ENCODE results near the gene HMGN3.

DNA sequence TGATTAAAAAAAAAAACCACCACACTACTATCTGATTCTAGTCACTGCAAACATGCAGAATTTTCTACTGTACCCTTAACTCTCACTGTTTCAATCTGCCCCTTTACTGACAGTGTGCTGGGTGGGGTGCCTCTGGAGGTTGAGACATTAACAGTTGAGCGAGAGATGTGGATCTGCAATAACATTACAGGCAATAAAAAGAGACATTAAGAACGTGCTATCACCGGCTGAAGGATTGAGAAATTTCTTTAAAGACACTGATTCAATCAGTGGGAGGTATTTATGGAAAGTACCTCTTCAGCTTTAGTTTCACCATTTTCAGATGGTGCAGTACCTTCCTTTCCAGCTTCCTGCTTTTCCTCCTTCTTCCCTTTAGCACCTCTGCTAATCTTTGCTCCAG, 32.5 kb downstream of the HMGN3 start:
- TF ChIP-seq, protein P1, sequence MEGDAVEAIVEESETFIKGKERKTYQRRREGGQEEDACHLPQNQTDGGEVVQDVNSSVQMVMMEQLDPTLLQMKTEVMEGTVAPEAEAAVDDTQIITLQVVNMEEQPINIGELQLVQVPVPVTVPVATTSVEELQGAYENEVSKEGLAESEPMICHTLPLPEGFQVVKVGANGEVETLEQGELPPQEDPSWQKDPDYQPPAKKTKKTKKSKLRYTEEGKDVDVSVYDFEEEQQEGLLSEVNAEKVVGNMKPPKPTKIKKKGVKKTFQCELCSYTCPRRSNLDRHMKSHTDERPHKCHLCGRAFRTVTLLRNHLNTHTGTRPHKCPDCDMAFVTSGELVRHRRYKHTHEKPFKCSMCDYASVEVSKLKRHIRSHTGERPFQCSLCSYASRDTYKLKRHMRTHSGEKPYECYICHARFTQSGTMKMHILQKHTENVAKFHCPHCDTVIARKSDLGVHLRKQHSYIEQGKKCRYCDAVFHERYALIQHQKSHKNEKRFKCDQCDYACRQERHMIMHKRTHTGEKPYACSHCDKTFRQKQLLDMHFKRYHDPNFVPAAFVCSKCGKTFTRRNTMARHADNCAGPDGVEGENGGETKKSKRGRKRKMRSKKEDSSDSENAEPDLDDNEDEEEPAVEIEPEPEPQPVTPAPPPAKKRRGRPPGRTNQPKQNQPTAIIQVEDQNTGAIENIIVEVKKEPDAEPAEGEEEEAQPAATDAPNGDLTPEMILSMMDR (IDR thresholded peaks at IDR 0.05): no peak
- TF ChIP-seq POLR2A (IDR thresholded peaks at IDR 0.05): no peak

Measured in uterus (tissue), 2 donors.